LNCaP clone FGC (cell line): Measurements from ENCODE around the gene ERBB4.
"Not testable (repeated sequence)": the region's sequence is repeated elsewhere in the genome, so short reads cannot be mapped to it uniquely, and the experiment has no call there.

Experiments used
- DNase-seq: peaks from one replicate; pipeline ENCODE4 v3.0.0-alpha.2; 2011; ENCODE audit warnings: low read depth
- H3K4me3 ChIP-seq: 2 replicates; pipeline ENCODE4 v1.5.1; 2011; ENCODE audit warnings: mild to moderate bottlenecking, low read depth, low read length, control low read depth
- TF ChIP-seq, protein P1 (sequence below): IDR thresholded peaks from 2 replicates; pipeline ENCODE4 v1.5.1; 2012; ENCODE audit warnings: mild to moderate bottlenecking; ENCODE audit not compliant: control insufficient read depth, insufficient read depth; ENCODE audit errors: extremely low read depth

Gene ERBB4

DNA sequence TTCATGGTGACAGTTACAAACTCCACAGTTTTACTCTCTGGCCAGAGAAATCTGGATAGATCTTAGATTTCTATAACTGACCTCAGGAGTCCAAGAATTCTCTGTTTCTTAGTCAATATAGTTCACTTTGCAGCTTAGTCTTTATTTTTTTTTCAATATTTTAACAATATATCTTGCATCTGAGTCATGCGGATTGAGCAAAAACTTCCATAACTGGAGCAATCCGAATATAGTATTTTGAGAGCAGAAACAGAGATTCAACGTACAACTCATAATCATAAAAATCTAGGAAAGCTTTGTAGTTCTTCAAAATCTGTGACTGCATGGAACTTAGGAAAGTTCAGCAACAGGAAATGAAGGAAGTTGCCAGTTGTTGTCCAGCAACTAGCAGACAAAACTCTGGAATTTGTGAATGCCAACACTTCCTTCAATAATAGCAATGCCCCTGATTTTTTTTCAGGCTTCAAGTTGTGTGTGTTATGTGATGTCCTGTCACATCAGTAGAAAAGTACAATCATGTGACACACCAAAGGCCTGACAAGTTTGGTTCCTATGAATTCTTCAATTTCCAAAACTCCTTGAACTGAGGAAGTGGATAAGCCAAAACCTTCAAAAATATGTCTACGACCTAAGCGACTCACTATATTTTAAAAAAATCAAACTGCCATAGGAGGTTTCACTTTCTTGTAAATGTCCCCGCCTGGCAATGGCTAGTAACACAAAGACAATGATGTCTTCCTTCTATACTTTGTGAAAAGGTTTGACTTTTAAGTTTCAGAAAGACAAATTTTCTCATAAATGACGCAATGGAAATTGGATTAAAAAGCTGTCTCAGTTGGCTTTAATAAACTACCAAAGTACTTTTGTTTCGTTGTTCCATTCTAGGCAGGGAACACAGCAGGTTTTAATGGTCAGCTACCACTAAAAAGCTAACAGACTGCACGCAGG is 510.6 kb downstream of the ERBB4 start:
- TF ChIP-seq, protein P1, sequence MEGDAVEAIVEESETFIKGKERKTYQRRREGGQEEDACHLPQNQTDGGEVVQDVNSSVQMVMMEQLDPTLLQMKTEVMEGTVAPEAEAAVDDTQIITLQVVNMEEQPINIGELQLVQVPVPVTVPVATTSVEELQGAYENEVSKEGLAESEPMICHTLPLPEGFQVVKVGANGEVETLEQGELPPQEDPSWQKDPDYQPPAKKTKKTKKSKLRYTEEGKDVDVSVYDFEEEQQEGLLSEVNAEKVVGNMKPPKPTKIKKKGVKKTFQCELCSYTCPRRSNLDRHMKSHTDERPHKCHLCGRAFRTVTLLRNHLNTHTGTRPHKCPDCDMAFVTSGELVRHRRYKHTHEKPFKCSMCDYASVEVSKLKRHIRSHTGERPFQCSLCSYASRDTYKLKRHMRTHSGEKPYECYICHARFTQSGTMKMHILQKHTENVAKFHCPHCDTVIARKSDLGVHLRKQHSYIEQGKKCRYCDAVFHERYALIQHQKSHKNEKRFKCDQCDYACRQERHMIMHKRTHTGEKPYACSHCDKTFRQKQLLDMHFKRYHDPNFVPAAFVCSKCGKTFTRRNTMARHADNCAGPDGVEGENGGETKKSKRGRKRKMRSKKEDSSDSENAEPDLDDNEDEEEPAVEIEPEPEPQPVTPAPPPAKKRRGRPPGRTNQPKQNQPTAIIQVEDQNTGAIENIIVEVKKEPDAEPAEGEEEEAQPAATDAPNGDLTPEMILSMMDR, result no peak
- DNase-seq, result no peak
- H3K4me3 ChIP-seq, result no peak overlapping the region

DNA sequence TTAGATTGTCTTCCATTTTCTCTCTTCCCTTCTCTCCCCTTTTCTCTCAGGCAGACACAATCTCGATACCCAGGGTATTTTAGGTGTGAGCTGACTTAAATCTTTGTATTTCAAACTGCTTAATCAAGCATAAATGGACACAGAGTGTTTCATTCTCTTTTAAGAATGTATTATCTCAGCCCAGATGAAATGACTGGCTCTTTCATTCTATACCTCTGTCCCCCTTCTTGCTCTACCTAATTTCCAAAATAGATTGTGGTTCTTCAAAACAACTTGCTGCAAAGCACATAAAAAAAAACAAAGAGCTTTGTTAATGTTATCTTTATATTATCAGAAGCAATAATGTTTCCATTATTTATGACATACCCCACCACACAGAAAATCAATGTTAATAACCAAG is 514.6 kb downstream of the ERBB4 start:
- no peak for DNase-seq
- TF ChIP-seq, protein P1, result no peak
- no peak overlapping the region for H3K4me3 ChIP-seq

DNA sequence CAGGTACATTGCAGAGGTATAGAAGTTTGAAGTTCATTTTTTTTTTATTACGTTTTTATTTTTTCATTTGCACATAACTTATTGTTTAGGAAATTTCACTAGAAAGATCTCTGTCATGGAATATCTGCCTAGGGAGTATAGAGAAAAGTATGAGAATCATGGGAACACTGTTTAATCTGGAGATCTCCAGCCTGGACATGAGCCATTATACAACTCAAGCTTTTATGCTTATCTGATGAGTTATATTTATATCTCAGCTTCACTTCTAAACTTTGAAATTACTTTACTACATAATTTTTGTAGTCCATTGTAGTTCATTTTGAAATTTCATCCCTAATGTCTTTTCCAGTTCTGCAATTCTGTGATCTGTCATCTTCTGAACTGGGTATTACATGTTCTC is 515.6 kb downstream of the ERBB4 start:
- TF ChIP-seq, protein P1, result no peak
- H3K4me3 ChIP-seq, result no peak overlapping the region
- DNase-seq, result no peak

DNA sequence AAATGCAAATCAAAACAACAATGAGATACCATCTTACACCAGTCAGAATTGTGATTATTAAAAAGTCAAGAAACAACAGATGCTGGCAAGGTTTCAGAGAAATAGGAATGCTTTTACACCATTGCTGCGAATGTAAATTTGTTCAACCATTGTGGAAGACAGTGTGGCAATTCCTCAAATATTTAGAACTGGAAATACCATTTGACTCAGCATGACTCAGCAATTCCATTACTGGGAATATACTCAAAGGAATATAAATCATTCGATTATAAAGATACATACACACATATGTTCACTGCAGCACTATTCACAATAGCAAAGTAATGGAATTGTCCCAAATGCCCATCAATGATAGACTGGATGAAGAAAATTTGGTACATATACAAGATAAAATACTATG is 516.7 kb downstream of the ERBB4 start:
- TF ChIP-seq, protein P1, result no peak
- no peak for DNase-seq
- no peak overlapping the region for H3K4me3 ChIP-seq

DNA sequence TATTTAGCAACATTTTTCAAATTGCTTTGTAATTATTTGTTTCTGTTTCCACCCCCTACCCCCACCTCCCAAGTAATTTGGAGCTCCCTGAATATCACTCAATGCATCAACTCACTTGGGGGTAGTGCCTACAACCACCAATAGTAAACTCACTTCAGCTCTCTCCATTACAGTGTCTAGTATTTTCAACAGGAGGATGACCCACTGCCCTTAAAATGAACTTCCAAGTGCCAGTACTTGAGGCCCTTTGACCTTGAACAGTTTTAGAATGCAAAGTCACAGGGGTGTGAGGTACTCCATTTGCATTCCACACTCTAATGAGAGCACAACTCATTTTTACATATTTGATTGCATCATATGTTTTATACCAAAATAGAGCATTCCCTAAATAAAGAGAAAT is 523.0 kb downstream of the ERBB4 start:
- DNase-seq, result no peak
- TF ChIP-seq, protein P1, result no peak
- H3K4me3 ChIP-seq, result no peak overlapping the region

DNA sequence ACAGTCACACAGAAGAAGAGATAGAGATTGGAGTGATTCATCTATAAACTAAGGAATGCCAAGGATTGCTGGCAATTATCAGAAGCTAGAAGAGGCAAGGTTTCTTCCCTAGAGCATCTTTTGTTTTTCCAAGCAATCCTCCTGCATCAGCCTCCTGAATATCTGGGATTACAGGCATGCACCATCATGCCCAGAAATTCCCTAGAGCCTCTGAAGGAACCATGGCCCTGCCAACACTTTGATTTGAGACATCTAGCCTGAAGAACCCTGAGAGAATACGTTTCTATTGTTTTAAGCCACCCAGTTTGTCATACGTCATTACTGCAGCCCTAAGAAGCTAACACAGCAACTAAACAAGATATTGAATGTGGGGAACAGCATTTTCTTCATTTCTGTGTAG is 525.0 kb downstream of the ERBB4 start:
- TF ChIP-seq, protein P1, result no peak
- H3K4me3 ChIP-seq, result no peak overlapping the region
- no peak for DNase-seq

DNA sequence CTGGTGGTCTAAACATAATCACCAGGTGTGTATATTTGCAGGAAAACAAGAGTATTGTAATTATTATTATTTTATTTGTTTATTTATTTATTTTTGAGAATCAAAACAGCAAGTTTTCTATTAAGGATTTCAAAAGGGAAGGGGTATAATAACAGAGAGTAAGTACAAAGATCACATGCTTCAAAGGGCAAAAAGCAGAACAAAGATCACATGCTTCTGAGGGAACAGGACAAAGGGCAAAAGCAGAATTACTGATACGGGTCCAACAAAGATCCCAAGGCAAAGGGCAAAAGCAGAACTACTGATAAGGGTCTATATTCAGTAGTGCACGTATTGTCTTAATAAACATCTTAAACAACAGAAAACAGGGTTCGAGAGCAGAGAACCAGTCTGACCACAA is 528.3 kb downstream of the ERBB4 start:
- not testable (repeated sequence) for DNase-seq, H3K4me3 ChIP-seq
